HepG2 (cell line): ENCODE data around the gene RPH3AL. TPM values are rescaled to one million over a fixed set of nuclear protein-coding genes. Genes with fewer than 3 reads are reported as not detected.

Experiments
- ARID2 ChIP-seq: sonication (generic); formaldehyde crosslinking; IDR thresholded peaks from 2 replicates; pipeline ENCODE4 v1.8.1; 2022; ENCODE audit warnings: mild to moderate bottlenecking, missing genetic modification reagents, borderline replicate concordance
- DNMT3B ChIP-seq: conservative IDR thresholded peaks from 2 replicates; pipeline ENCODE4 v1.6.1; 2016; ENCODE audit warnings: missing biosample characterization, control low read depth
- GFI1 ChIP-seq: sonication (generic); formaldehyde crosslinking; IDR thresholded peaks from 2 replicates; pipeline ENCODE4 v1.5.0; 2020; ENCODE audit warnings: missing genetic modification reagents, mild to moderate bottlenecking, borderline replicate concordance
- KDM1A ChIP-seq: IDR thresholded peaks from 2 replicates; pipeline ENCODE4 v1.6.1; 2016; ENCODE audit warnings: missing compliant biosample characterization
- MIER3 ChIP-seq: IDR thresholded peaks from 2 replicates; pipeline ENCODE4 v1.6.1; 2016; ENCODE audit warnings: missing compliant biosample characterization, borderline replicate concordance
- SCMH1 ChIP-seq: sonication (generic); formaldehyde crosslinking; IDR thresholded peaks from 2 replicates; pipeline ENCODE4 v1.9.0; 2021; ENCODE audit warnings: missing genetic modification reagents, mild to moderate bottlenecking, borderline replicate concordance
- SP5 ChIP-seq: IDR thresholded peaks from 2 replicates; pipeline ENCODE4 v1.6.1; 2016; ENCODE audit warnings: low read depth, borderline replicate concordance
- TAF1 ChIP-seq: sonication (generic); formaldehyde crosslinking; IDR thresholded peaks from 2 replicates; pipeline ENCODE4 v1.4.0; 2020; ENCODE audit warnings: missing genetic modification reagents
- TP53 ChIP-seq: sonication (generic); formaldehyde crosslinking; conservative IDR thresholded peaks from 2 replicates; pipeline ENCODE4 v1.4.0; 2020; ENCODE audit warnings: missing genetic modification reagents
- ZEB1 ChIP-seq: IDR thresholded peaks from 2 replicates; pipeline ENCODE4 v1.6.1; 2012; ENCODE audit warnings: mild to moderate bottlenecking, low read depth, inconsistent platforms; ENCODE audit not compliant: insufficient replicate concordance
- ZNF281 ChIP-seq: sonication (generic); formaldehyde crosslinking; IDR thresholded peaks from 2 replicates; pipeline ENCODE4 v1.4.0; 2020; ENCODE audit warnings: missing genetic modification reagents, borderline replicate concordance
- ZNF296 ChIP-seq: sonication (generic); formaldehyde crosslinking; conservative IDR thresholded peaks from 2 replicates; pipeline ENCODE4 v1.5.0; 2020; ENCODE audit warnings: mild to moderate bottlenecking, missing genetic modification reagents
- ZNF441 ChIP-seq: sonication (generic); formaldehyde crosslinking; IDR thresholded peaks from 2 replicates; pipeline ENCODE4 v1.7.0; 2021; ENCODE audit warnings: missing genetic modification reagents, borderline replicate concordance
- ZNF609 ChIP-seq: sonication (generic); formaldehyde crosslinking; IDR thresholded peaks from 2 replicates; pipeline ENCODE4 v1.4.0; 2020; ENCODE audit warnings: mild to moderate bottlenecking, missing genetic modification reagents, borderline replicate concordance
- ZNF83 ChIP-seq: sonication (generic); formaldehyde crosslinking; IDR thresholded peaks from 2 replicates; pipeline ENCODE4 v1.4.0; 2020; ENCODE audit warnings: missing genetic modification reagents, mild to moderate bottlenecking, borderline replicate concordance
- polyA plus RNA-seq, 8 experiments: library from polyadenylated mRNA; depleted of rRNA in 3 of 8; stranded (reverse) in 7 of 8; unstranded in 1 of 8; fragments of >200 nt; fragmentation: Illumina TruSeq in 4 of 8; extraction: Trizol in 4 of 8; gene quantifications; 2 replicates each; pipeline versions ENCODE4 v1.2.1 to v1.2.3, GENCODE V29; 2011 to 2016; ENCODE audit warnings: low read depth in 4 of 8, missing spikeins in 1 of 8, mixed read lengths in 1 of 8; ENCODE audit not compliant: insufficient read depth in 1 of 8
- total RNA-seq, 5 experiments: library from RNA; depleted of rRNA; stranded (reverse); fragments of >200 nt; fragmentation: Illumina TruSeq; extraction: Trizol; gene quantifications; 2 replicates each; pipeline ENCODE4 v1.2.3, GENCODE V29; 2016; ENCODE audit warnings: low read depth in 1 of 5
- TF ChIP-seq, protein P1 (sequence below): sonication (generic); formaldehyde crosslinking; IDR thresholded peaks from 2 replicates; pipeline ENCODE4 v1.8.0; 2023; ENCODE audit warnings: mild to moderate bottlenecking, missing genetic modification reagents
- TF ChIP-seq, protein P2 (sequence below): sonication (generic); formaldehyde crosslinking; IDR thresholded peaks from 2 replicates; pipeline ENCODE4 v1.8.1; 2023; ENCODE audit warnings: missing genetic modification reagents, mild to moderate bottlenecking, borderline replicate concordance
- TF ChIP-seq, protein P3 (sequence below): sonication (generic); formaldehyde crosslinking; conservative IDR thresholded peaks from 2 replicates; pipeline ENCODE4 v1.8.0; 2022; ENCODE audit warnings: mild to moderate bottlenecking, moderate library complexity, missing genetic modification reagents

RPH3AL gene
- total and polyA plus RNA-seq, 2 of the 13 experiments (the other 11 are each of a cell fraction or from before 2014, with no cell fraction given), result 7.8 to 16.4 TPM

DNA sequence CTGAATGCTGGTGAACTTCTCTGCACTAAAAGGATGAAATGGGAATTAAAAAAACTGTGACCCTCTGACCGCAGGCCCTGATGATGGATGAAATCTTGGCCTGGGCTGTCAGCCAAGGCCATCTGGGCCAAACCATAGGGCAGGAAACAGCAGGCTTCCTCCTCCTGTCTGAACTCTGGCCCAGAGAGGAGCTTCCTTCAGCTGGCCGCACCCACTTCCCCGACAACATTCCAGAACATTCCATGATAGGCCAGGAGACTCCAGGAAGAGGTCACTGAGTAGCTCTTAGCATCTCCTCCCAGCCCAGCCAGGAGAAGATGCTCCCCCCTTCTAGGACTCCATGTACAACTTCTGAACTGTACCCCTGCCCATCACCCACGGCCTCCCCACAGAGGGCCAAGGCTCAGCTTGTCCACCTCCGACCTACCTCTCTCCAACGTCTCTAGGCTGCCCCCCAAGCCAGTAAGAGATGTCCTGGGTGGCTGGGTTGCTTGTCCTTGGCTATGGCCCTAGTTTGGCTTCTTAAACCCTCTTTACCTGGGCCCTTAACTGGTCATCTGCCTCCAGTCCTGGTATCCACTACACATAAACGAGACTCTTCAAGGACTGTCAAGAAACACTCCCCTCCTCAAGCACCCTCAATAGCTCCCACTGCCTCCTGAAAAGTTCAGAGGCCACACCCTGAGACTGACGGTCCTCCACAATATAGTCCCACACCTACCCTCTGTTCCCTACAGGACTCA, 1.7 kb downstream of the RPH3AL start (continued):
- TF ChIP-seq SCMH1 (no peak), SP5 (CRISPR knock-in tag) (0 out of 2 replicates have a peak, but pooled peaks have one; percentile 25), TAF1 (CRISPR knock-in tag) (no peak), KDM1A (no peak), TP53 (no peak), ZNF296 (no peak), ZNF441 (CRISPR knock-in tag) (peak; percentile 21; the same call in 1 of the 2 replicates), ZNF609 (no peak), GFI1 (CRISPR knock-in tag) (no peak), ARID2 (no peak), ZEB1 (no peak), MIER3 (CRISPR knock-in tag) (no peak), DNMT3B (CRISPR knock-in tag) (peak; percentile 90; the same call in 1 of the 2 replicates), ZNF83 (CRISPR knock-in tag) (no peak), ZNF281 (CRISPR knock-in tag) (no peak)
- TF ChIP-seq, protein P1, sequence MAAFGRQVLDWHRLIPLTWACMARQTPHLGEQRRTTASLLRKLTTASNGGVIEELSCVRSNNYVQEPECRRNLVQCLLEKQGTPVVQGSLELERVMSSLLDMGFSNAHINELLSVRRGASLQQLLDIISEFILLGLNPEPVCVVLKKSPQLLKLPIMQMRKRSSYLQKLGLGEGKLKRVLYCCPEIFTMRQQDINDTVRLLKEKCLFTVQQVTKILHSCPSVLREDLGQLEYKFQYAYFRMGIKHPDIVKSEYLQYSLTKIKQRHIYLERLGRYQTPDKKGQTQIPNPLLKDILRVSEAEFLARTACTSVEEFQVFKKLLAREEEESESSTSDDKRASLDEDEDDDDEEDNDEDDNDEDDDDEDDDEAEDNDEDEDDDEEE (CRISPR knock-in tag), result no peak
- TF ChIP-seq, protein P2, sequence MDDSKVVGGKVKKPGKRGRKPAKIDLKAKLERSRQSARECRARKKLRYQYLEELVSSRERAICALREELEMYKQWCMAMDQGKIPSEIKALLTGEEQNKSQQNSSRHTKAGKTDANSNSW, result no peak
- TF ChIP-seq, protein P3, sequence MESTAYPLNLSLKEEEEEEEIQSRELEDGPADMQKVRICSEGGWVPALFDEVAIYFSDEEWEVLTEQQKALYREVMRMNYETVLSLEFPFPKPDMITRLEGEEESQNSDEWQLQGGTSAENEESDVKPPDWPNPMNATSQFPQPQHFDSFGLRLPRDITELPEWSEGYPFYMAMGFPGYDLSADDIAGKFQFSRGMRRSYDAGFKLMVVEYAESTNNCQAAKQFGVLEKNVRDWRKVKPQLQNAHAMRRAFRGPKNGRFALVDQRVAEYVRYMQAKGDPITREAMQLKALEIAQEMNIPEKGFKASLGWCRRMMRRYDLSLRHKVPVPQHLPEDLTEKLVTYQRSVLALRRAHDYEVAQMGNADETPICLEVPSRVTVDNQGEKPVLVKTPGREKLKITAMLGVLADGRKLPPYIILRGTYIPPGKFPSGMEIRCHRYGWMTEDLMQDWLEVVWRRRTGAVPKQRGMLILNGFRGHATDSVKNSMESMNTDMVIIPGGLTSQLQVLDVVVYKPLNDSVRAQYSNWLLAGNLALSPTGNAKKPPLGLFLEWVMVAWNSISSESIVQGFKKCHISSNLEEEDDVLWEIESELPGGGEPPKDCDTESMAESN (CRISPR knock-in tag), result 0 out of 2 replicates have a peak, but pooled peaks have one; percentile 35
